Measurements from ENCODE around the gene CD109. TPM values are rescaled to one million over a fixed set of nuclear protein-coding genes. Genes with fewer than 3 reads are reported as not detected.

The CD109 gene
- total and polyA plus RNA-seq, 10 of the 15 experiments (the other 5 are each of a cell fraction or from before 2014, with no cell fraction given) = 0.27 to 4.4 (median 2.1) TPM

DNA sequence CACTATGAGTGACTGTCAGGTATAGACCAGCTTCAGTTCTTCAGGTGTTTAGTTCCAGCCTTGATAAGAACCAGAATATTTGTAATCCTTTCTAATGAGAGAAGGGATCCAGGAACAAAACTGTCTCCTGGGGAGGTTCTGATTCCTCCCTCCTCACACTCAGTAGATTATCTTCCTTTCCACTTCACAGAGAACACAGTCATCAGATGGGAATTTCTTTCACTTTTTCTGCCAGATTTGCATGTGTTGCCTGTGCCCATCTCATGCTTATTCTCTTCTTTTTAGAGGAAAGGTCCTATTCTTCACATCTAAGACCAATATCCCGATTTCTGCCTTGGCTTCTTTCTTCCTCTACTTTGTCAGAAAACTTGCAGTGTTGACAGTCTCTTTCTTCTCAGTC, 50.8 kb downstream of the CD109 start:
- H3K4me2 ChIP-seq (ENCODE audit: control insufficient read depth, insufficient read depth) = no peak overlapping the region
- FAIRE-seq = no peak
- no peaks in the 10 kb centered on the region for H3K36me3 ChIP-seq (ENCODE audit: control insufficient read depth in 2 of 2, insufficient read depth in 2 of 2, low read length in 1 of 2)
- CTCF ChIA-PET = interaction anchor here (1.0 kb wide), 1 partner anchor 1462 kb away, joined by 3 read pairs; no protein-coding TSS in a partner anchor
- in situ Hi-C loops (cut with MboI) = loop anchor here (5.0 kb wide), 2 partner anchors 341 to 1466 kb away; no protein-coding TSS in a partner anchor
- no peaks in the 10 kb centered on the region for H4K20me1 ChIP-seq (ENCODE audit: control insufficient read depth, insufficient read depth)
- H3K9ac ChIP-seq (ENCODE audit: control insufficient read depth, insufficient read depth, low read length) = no peak overlapping the region
- no peak overlapping the region for H3K4me3 ChIP-seq
- 100% methylated on average over 1 of the region's 1 CpG for WGBS (ENCODE audit: insufficient coverage, insufficient replicate concordance, low lambda C conversion rate, missing lambda C conversion rate)
- intact Hi-C loops (cut with micrococcal nuclease; ENCODE audit: unreplicated experiment) = loop anchor here (10.0 kb wide), 1 partner anchor 658 kb away; no protein-coding TSS in a partner anchor
- H3K27ac ChIP-seq (ENCODE audit: control insufficient read depth, insufficient read depth) = no peak overlapping the region
- no peaks in the 10 kb centered on the region for H3K79me2 ChIP-seq (ENCODE audit: control insufficient read depth, insufficient read depth, low read length)
- SMC1A ChIA-PET (ENCODE audit: uncharacterized antibody, unreplicated experiment) = no interaction called here
- H3K4me1 ChIP-seq (ENCODE audit: control insufficient read depth, insufficient read depth, low read length) = peaks cover 2% of the 10 kb centered on the region; the same call in 1 of the 2 replicates
- H2AFZ ChIP-seq (ENCODE audit: control insufficient read depth, low read depth, low read length) = no peak overlapping the region
- no TSS peak for BruUV-seq (replicated peaks)
- no peaks in the 10 kb centered on the region for H3K27me3 ChIP-seq (replicated peaks in 1 of 2; ENCODE audit: control insufficient read depth in 2 of 2, insufficient read depth in 2 of 2, low read length in 1 of 2)
- H3K9me3 ChIP-seq (replicated peaks; ENCODE audit: control insufficient read depth, insufficient read depth, low read length) = no peaks in the 10 kb centered on the region
- ATAC-seq = no peak
- TF ChIP-seq MYC (IDR thresholded peaks at IDR 0.05; ENCODE audit: insufficient read depth, insufficient read length, insufficient replicate concordance, low read length, severe bottlenecking) = no peak
- no peak for TF ChIP-seq RAD21 (IDR thresholded peaks at IDR 0.05; ENCODE audit: insufficient read depth, low read depth, low read length)
- no peak for TF ChIP-seq DPF2 (IDR thresholded peaks at IDR 0.05)
- no peak for TF ChIP-seq RUNX3 (IDR thresholded peaks at IDR 0.05; ENCODE audit: low read length)
- TF ChIP-seq IKZF1 (conservative IDR thresholded peaks at IDR 0.05) = no peak
- TF ChIP-seq NR2C2 (IDR thresholded peaks at IDR 0.05; ENCODE audit: borderline replicate concordance, control insufficient read depth, insufficient read length, low read depth) = no peak
- TF ChIP-seq TCF7 (IDR thresholded peaks at IDR 0.05; ENCODE audit: borderline replicate concordance) = no peak
- no peak for TF ChIP-seq KLF5 (IDR thresholded peaks at IDR 0.05; ENCODE audit: partially characterized antibody)
- DNase-seq (ENCODE audit: low read depth, low spot score) = no peak
- POLR2A ChIA-PET = no interaction called here
- RAD21 ChIA-PET (ENCODE audit: unreplicated experiment) = no interaction called here
